ENCODE results near the gene KLHL3.

The KLHL3 gene

GRCh38 chr5:137708062-137708461 is 27.8 kb downstream of the KLHL3 start:
- no peak for DNase-seq

- DNase-seq = no peak
Observed at GRCh38 chr5:137706841-137707240, 29.0 kb downstream of the KLHL3 start.

- DNase-seq = no peak
Observed at GRCh38 chr5:137705106-137705505, 30.8 kb downstream of the KLHL3 start.

GRCh38 chr5:137703565-137703964 is 32.3 kb downstream of the KLHL3 start:
- DNase-seq = no peak

- DNase-seq = no peak
Observed at GRCh38 chr5:137700282-137700680, 35.6 kb downstream of the KLHL3 start.

GRCh38 chr5:137699336-137700281 is 36.3 kb downstream of the KLHL3 start:
- peak; percentile 26 for DNase-seq

- no peak for DNase-seq
Observed at GRCh38 chr5:137696481-137696880, 39.4 kb downstream of the KLHL3 start.

GRCh38 chr5:137695651-137696428 is 40.0 kb downstream of the KLHL3 start:
- DNase-seq = no peak

GRCh38 chr5:137693951-137694721 is 41.8 kb downstream of the KLHL3 start:
- no peak for DNase-seq

- no peak for DNase-seq
Observed at GRCh38 chr5:137693307-137693950, 42.5 kb downstream of the KLHL3 start.

GRCh38 chr5:137689306-137689705 is 46.6 kb downstream of the KLHL3 start:
- no peak for DNase-seq

GRCh38 chr5:137688210-137688840 is 47.6 kb downstream of the KLHL3 start:
- no peak for DNase-seq

- no peak for DNase-seq
Observed at GRCh38 chr5:137684761-137685160, 51.1 kb downstream of the KLHL3 start.

GRCh38 chr5:137681191-137681590 is 54.7 kb downstream of the KLHL3 start:
- no peak for DNase-seq

- DNase-seq = no peak
Observed at GRCh38 chr5:137679910-137680309, 56.0 kb downstream of the KLHL3 start.

- no peak for DNase-seq
Observed at GRCh38 chr5:137679195-137679594, 56.7 kb downstream of the KLHL3 start.

- no peak for DNase-seq
Observed at GRCh38 chr5:137672881-137673280, 63.0 kb downstream of the KLHL3 start.

- no peak for DNase-seq
Observed at GRCh38 chr5:137672001-137672400, 63.9 kb downstream of the KLHL3 start.

GRCh38 chr5:137669811-137670210 is 66.1 kb downstream of the KLHL3 start:
- no peak for DNase-seq

- no peak for DNase-seq
Observed at GRCh38 chr5:137668637-137669036, 67.3 kb downstream of the KLHL3 start.

- DNase-seq = no peak
Observed at GRCh38 chr5:137667341-137667740, 68.5 kb downstream of the KLHL3 start.

- DNase-seq = no peak
Observed at GRCh38 chr5:137666901-137667300, 69.0 kb downstream of the KLHL3 start.
